Measurements from ENCODE around the gene NBEA. TPM values are rescaled to one million over a fixed set of nuclear protein-coding genes. Genes with fewer than 3 reads are reported as not detected.
"Not testable (repeated sequence)": the region's sequence is repeated elsewhere in the genome, so short reads cannot be mapped to it uniquely, and the experiment has no call there.

NBEA gene
- total RNA-seq, 2 donors from 2014 or later = 15.2 to 15.9 TPM

GRCh38 chr13:34926508-34926907 is 15.6 kb upstream of the NBEA start:
- no peak for TF ChIP-seq CTCF (conservative IDR thresholded peaks at IDR 0.05)
- H3K36me3 ChIP-seq (ENCODE audit: control insufficient read depth, insufficient read depth, low read length) = no peaks in the 10 kb centered on the region
- H3K27me3 ChIP-seq (ENCODE audit: control insufficient read depth, insufficient read depth, low read length, poor library complexity, severe bottlenecking) = no peaks in the 10 kb centered on the region
- H3K27ac Mint-ChIP-seq = no peak overlapping the region
- H3K9ac ChIP-seq (ENCODE audit: extremely low read depth, low read length, poor library complexity, severe bottlenecking) = no peak overlapping the region
- H3K4me3 Mint-ChIP-seq = no peak overlapping the region
- no peak for DNase-seq
- no peaks in the 10 kb centered on the region for H3K4me1 ChIP-seq (ENCODE audit: control insufficient read depth, insufficient read depth, low read length)
- no peak overlapping the region for H3K4me3 ChIP-seq (ENCODE audit: low read length)
- no peaks in the 10 kb centered on the region for H3K27me3 Mint-ChIP-seq (ENCODE audit: insufficient read depth)
- no peak overlapping the region for H3K27ac ChIP-seq (ENCODE audit: low read depth, low read length)
- H3K4me1 Mint-ChIP-seq = no peaks in the 10 kb centered on the region
- no CpG with 5 or more reads among the region's 1 CpG for WGBS, 2 experiments (ENCODE audit: insufficient coverage in 1 of 2, insufficient read length in 1 of 2)
- H3K9me3 ChIP-seq (ENCODE audit: control insufficient read depth, low read length) = no peaks in the 10 kb centered on the region
- no peaks in the 10 kb centered on the region for H3K9me3 Mint-ChIP-seq
- H3K36me3 Mint-ChIP-seq (ENCODE audit: low read depth) = no peaks in the 10 kb centered on the region

DNA sequence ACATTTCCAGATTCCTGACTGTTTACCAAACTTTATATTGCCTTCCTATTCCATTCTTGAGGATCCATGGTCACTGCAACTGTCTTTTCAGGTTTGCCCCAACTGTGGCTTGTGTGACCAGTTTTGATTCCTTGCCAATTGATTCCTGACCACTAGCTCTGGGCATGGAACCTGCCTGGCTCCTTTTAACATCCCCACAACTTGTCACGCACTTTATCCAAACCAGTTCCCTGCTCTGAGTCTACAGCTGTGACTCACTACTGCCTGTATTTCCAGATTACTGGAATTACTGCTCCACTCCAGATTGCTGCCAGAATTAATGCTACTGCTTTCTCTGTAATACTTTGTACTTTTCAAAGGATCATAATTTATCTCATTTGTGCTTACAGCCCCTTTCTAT is 13.4 kb upstream of the NBEA start:
- H3K9ac ChIP-seq (ENCODE audit: extremely low read depth, low read length, poor library complexity, severe bottlenecking); DNase-seq; H3K9me3 ChIP-seq (ENCODE audit: control insufficient read depth, low read length); H3K27ac ChIP-seq (ENCODE audit: low read depth, low read length); H3K27ac Mint-ChIP-seq; H3K9me3 Mint-ChIP-seq; H3K36me3 Mint-ChIP-seq (ENCODE audit: low read depth); H3K4me3 Mint-ChIP-seq; H3K4me1 ChIP-seq (ENCODE audit: control insufficient read depth, insufficient read depth, low read length); H3K36me3 ChIP-seq (ENCODE audit: control insufficient read depth, insufficient read depth, low read length); H3K27me3 Mint-ChIP-seq (ENCODE audit: insufficient read depth); H3K4me3 ChIP-seq (ENCODE audit: low read length); H3K4me1 Mint-ChIP-seq; H3K27me3 ChIP-seq (ENCODE audit: control insufficient read depth, insufficient read depth, low read length, poor library complexity, severe bottlenecking): not testable (repeated sequence)
- whole genome bisulfite sequencing, 2 experiments (ENCODE audit: insufficient coverage in 1 of 2, insufficient read length in 1 of 2) = 86% methylated on average over 1 of the region's 1 CpG; no CpG with 5 or more reads in 1 of the 2 experiments

DNA sequence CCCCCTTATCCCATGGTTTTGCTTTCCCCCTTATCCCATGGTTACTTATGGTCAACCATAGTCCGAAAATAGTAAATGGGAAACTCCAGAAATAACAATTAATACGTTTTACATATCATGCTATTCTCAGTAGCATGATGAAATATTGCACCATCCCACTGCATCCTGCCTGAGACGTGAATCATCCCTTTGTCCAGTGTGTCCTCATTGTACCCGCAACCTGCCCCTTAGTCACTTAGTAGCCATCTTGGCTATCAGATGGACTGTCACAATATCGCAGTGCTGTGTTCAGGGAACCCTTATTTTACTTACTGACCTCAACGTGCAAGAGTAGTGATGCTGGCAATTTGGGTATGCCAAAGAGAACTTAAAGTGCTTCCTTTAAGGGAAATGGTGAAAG is 10.5 kb upstream of the NBEA start:
- Histone ChIP-seq H3K9me3 (ENCODE audit: control insufficient read depth, low read length) (no peaks in the 10 kb centered on the region), H3K36me3 (ENCODE audit: control insufficient read depth, insufficient read depth, low read length) (no peaks in the 10 kb centered on the region), H3K4me3 (ENCODE audit: low read length) (no peak overlapping the region), H3K9ac (ENCODE audit: extremely low read depth, low read length, poor library complexity, severe bottlenecking) (no peak overlapping the region), H3K4me1 (ENCODE audit: control insufficient read depth, insufficient read depth, low read length) (no peaks in the 10 kb centered on the region), H3K27me3 (ENCODE audit: control insufficient read depth, insufficient read depth, low read length, poor library complexity, severe bottlenecking) (no peaks in the 10 kb centered on the region), H3K27ac (ENCODE audit: low read depth, low read length) (no peak overlapping the region)
- DNase-seq = no peak
- H3K27me3 Mint-ChIP-seq (ENCODE audit: insufficient read depth) = no peaks in the 10 kb centered on the region
- H3K36me3 Mint-ChIP-seq (ENCODE audit: low read depth) = no peaks in the 10 kb centered on the region
- H3K27ac Mint-ChIP-seq = no peak overlapping the region
- TF ChIP-seq CTCF (conservative IDR thresholded peaks at IDR 0.05) = no peak
- peaks cover 4% of the 10 kb centered on the region for H3K4me1 Mint-ChIP-seq
- no peaks in the 10 kb centered on the region for H3K9me3 Mint-ChIP-seq
- no peak overlapping the region for H3K4me3 Mint-ChIP-seq
- 91 to 94% methylated on average over 4 to 6 of the region's 6 CpGs for WGBS, 2 experiments (ENCODE audit: insufficient coverage in 1 of 2, insufficient read length in 1 of 2)

- no peaks in the 10 kb centered on the region for H3K4me1 ChIP-seq (ENCODE audit: control insufficient read depth, insufficient read depth, low read length)
- Mint-ChIP-seq H3K9me3 (no peaks in the 10 kb centered on the region), H3K4me1 (peaks cover 4% of the 10 kb centered on the region), H3K36me3 (ENCODE audit: low read depth) (no peaks in the 10 kb centered on the region), H3K27me3 (ENCODE audit: insufficient read depth) (no peaks in the 10 kb centered on the region), H3K4me3 (no peak overlapping the region), H3K27ac (no peak overlapping the region)
- no peak overlapping the region for H3K27ac ChIP-seq (ENCODE audit: low read depth, low read length)
- H3K27me3 ChIP-seq (ENCODE audit: control insufficient read depth, insufficient read depth, low read length, poor library complexity, severe bottlenecking) = no peaks in the 10 kb centered on the region
- H3K36me3 ChIP-seq (ENCODE audit: control insufficient read depth, insufficient read depth, low read length) = no peaks in the 10 kb centered on the region
- TF ChIP-seq CTCF (conservative IDR thresholded peaks at IDR 0.05) = no peak
- H3K9me3 ChIP-seq (ENCODE audit: control insufficient read depth, low read length) = no peaks in the 10 kb centered on the region
- H3K4me3 ChIP-seq (ENCODE audit: low read length) = no peak overlapping the region
- H3K9ac ChIP-seq (ENCODE audit: extremely low read depth, low read length, poor library complexity, severe bottlenecking) = no peak overlapping the region
- no peak for DNase-seq
These were observed 8.7 kb upstream of the NBEA start for GRCh38 chr13:34933349-34933748.
